Heart left ventricle (tissue), 13 donors: Measurements from ENCODE around the gene DGKG.

Experiments
- POLR2A ChIP-seq, 2 donors: fragments of 450-650 bp; IDR thresholded peaks; one replicate each; pipeline ENCODE4 v1.6.1; 2017; ENCODE audit warnings: antibody characterized with exemption in 2 of 2, mild to moderate bottlenecking in 2 of 2, moderate library complexity in 2 of 2
- TF ChIP-seq, protein P1 (sequence below), 12 donors: fragments of 200-600 bp; sonication (generic) in 4 of 12; IDR thresholded peaks; one replicate each; pipeline versions ENCODE4 v1.5.0 to v1.8.0; 2018 to 2022; ENCODE audit warnings: antibody characterized with exemption in 12 of 12, mild to moderate bottlenecking in 5 of 12
- donor health status: ischemic (EF 13 %, LVEDD 7.1; RV severe dilation, severe dysfunction).
- donor health status: DM: no; HTN: yes; CAD: no.
- donor health status: DM: no; HTN: no; CAD: no.
- donor health status: ischemic (EF 25% LVEDD 6.9; RV normal size, moderate dysfunction).
- donor health status: ischemic (EF 25% LVEDD 5.7; RV mildly dilated, moderate dysfunction).
- donor health status: ischemic (EF 35%, LVEDD 5.7; RV mildly dilated, moderate dysfunction).
- donor health status: nonischemic (EF 11% LVEDD 7.7; RV severe dilation, severe dysfunction).
- donor health status: DM: yes; HTN: yes; CAD: no.
- donor health status: PGD.
- donor health status: ischemic (EF 29% LVEDD 5.4; RV normal size, mild dysfunction).
- donor health status: nonischemic (EF 23%, LVEDD 6.1; RV moderate dilation, normal function).

DNA sequence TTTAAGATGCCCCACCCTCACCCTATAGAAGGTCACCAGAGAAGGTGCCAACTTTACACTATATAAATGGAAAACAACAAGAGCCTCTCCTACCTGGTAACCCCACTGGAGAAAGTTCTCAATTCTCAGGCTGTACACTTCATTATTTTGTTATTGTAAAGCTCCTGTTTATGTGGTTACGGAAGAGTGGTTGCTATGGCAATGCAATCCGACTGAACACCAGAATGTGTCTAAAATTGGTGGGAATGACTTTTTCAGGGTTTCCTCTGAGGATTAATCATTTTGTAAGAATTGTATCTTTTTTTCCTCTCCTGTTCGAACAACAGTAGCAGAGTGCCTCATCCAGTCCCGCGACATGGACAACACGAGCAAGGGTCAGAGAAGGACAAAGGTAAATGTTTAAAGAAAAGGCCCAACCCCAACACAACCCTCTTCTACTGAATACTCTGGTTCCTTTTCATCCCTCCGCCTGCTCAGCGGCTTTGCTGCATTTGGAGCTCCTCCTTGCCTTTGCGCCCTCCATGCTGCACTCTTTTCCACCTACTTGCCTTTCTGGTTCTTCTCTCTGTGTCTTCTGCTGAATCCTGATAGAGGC, 45.3 kb downstream of the DGKG start:
- TF ChIP-seq, protein P1, sequence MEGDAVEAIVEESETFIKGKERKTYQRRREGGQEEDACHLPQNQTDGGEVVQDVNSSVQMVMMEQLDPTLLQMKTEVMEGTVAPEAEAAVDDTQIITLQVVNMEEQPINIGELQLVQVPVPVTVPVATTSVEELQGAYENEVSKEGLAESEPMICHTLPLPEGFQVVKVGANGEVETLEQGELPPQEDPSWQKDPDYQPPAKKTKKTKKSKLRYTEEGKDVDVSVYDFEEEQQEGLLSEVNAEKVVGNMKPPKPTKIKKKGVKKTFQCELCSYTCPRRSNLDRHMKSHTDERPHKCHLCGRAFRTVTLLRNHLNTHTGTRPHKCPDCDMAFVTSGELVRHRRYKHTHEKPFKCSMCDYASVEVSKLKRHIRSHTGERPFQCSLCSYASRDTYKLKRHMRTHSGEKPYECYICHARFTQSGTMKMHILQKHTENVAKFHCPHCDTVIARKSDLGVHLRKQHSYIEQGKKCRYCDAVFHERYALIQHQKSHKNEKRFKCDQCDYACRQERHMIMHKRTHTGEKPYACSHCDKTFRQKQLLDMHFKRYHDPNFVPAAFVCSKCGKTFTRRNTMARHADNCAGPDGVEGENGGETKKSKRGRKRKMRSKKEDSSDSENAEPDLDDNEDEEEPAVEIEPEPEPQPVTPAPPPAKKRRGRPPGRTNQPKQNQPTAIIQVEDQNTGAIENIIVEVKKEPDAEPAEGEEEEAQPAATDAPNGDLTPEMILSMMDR (IDR thresholded peaks at IDR 0.05) = no peak
- no peak for TF ChIP-seq POLR2A (IDR thresholded peaks at IDR 0.05)
